Fibroblast of pulmonary artery (primary cell): ENCODE measurements around the gene ZNF672.

Experiments used
- DNase-seq: peaks from one replicate; pipeline ENCODE4 v3.0.0-alpha.2; 2010; ENCODE audit warnings: low read depth
- H3K4me3 ChIP-seq: replicated peaks from 2 replicates; pipeline ENCODE4 v1.5.1; 2011; ENCODE audit warnings: low read depth, mild to moderate bottlenecking, control low read depth, low read length, moderate library complexity
- CTCF ChIP-seq: IDR thresholded peaks from 2 replicates; pipeline ENCODE4 v1.5.1; 2011; ENCODE audit warnings: mild to moderate bottlenecking, control low read depth, low read length, inconsistent platforms; ENCODE audit errors: missing control alignments

The ZNF672 gene

GRCh38 chr1:248844526-248844925, 6.5 kb downstream of the ZNF672 start:
- DNase-seq = no peak
- no peak for TF ChIP-seq CTCF
- H3K4me3 ChIP-seq = no peak overlapping the region

GRCh38 chr1:248847181-248847955, 9.3 kb downstream of the ZNF672 start:
- DNase-seq = no peak
- TF ChIP-seq CTCF = no peak
- H3K4me3 ChIP-seq = no peak overlapping the region

GRCh38 chr1:248847956-248848561, 10.0 kb downstream of the ZNF672 start:
- no peak for TF ChIP-seq CTCF
- no peak for DNase-seq
- no peak overlapping the region for H3K4me3 ChIP-seq

GRCh38 chr1:248848602-248849001, 10.6 kb downstream of the ZNF672 start:
- H3K4me3 ChIP-seq = no peak overlapping the region
- DNase-seq = no peak
- TF ChIP-seq CTCF = no peak

GRCh38 chr1:248849152-248849551, 11.1 kb downstream of the ZNF672 start:
- no peak for DNase-seq
- no peak for TF ChIP-seq CTCF
- no peak overlapping the region for H3K4me3 ChIP-seq

- no peak overlapping the region for H3K4me3 ChIP-seq
- DNase-seq = no peak
- no peak for TF ChIP-seq CTCF
These were observed 11.6 kb downstream of the ZNF672 start for GRCh38 chr1:248849637-248850036.
